GM12891 (cell line): ENCODE results near the gene AXIN2.
A peak's percentile ranks its signal among the peaks of the same experiment; 100 is the strongest.
"Not testable (repeated sequence)": the region's sequence is repeated elsewhere in the genome, so short reads cannot be mapped to it uniquely, and the experiment has no call there.

Experiments
- DNase-seq: peaks from one replicate; pipeline ENCODE4 v3.0.0; 2011; ENCODE audit warnings: low spot score; ENCODE audit not compliant: insufficient read length
- FAIRE-seq: peaks from 2 replicates; lab custom pipeline; 2011; peaks lifted over from hg19 to GRCh38; lab: Jason Lieb, UNC
- PAX5 ChIP-seq: IDR thresholded peaks from 2 replicates; pipeline ENCODE4 v1.6.1; 2011; ENCODE audit warnings: low read length, moderate library complexity, mild to moderate bottlenecking; ENCODE audit not compliant: insufficient read depth, severe bottlenecking
- POLR2A ChIP-seq: IDR thresholded peaks from 2 replicates; pipeline ENCODE4 v1.6.1; 2011; ENCODE audit warnings: low read depth, low read length, control low read depth
- POLR2AphosphoS5 ChIP-seq: IDR thresholded peaks from 2 replicates; pipeline ENCODE4 v1.6.1; 2011; ENCODE audit warnings: low read depth, low read length, control low read depth
- POU2F2 ChIP-seq: IDR thresholded peaks from 2 replicates; pipeline ENCODE4 v1.6.1; 2011; ENCODE audit warnings: low read depth, mild to moderate bottlenecking, control low read depth, low read length, moderate library complexity
- SPI1 ChIP-seq: IDR thresholded peaks from 2 replicates; pipeline ENCODE4 v1.6.1; 2011; ENCODE audit warnings: low read depth, low read length, control low read depth
- TAF1 ChIP-seq: IDR thresholded peaks from 2 replicates; pipeline ENCODE4 v1.6.1; 2011; ENCODE audit warnings: low read depth, low read length, control low read depth

Gene AXIN2

GRCh38 chr17:65511316-65511715 is 50.1 kb downstream of the AXIN2 start:
- no peak for FAIRE-seq

DNA sequence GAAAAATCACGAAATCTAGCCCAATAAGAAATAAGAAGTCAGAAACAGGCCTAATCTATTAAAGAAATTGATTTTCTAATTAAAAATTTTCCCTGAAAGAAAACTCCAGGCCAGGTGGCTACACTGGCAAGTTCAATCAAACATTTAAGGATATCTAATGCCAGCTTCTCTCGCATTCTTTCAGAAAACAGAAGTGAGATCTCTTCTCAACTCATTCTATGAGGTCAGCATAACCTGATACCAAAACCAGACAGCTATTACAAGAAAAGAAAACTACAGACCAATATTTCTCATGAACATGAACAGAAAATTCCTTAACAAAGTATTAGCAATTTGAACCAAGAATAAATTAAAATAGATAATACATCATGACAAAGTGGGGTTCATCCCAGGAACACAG is 52.4 kb downstream of the AXIN2 start:
- DNase-seq (no peak), FAIRE-seq (peak; percentile 20)
- TF ChIP-seq SPI1 (peak; percentile 87), TAF1 (no peak)

More at GRCh38 chr17:65511316-65511715, 50.1 kb downstream of the AXIN2 start:
- TF ChIP-seq POLR2A = no peak
- TF ChIP-seq POLR2AphosphoS5 = no peak
- TF ChIP-seq SPI1 = no peak
- no peak for TF ChIP-seq TAF1
- no peak for TF ChIP-seq POU2F2
- no peak for TF ChIP-seq PAX5
- DNase-seq = no peak

DNA sequence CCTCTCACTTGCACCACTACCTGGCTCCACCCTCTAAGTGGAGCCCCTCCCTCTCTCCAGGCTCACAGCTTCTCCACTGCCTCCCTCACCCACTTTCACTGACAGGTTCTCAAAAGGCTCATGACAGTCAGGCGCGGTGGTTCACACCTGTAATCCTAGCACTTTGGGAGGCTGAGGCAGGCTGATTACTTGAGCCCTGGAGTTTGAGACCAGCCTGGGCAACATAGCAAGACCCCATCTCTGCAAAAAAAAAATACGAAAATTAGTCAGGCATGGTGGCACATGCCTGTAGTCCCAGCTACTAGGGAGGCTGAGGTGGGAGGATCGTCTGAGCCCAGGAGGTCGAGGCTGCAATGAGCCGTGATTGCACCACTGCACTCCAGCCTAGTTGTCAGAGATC is 56.8 kb downstream of the AXIN2 start:
- DNase-seq, FAIRE-seq: not testable (repeated sequence)

GRCh38 chr17:65504141-65504540 is 57.3 kb downstream of the AXIN2 start:
- FAIRE-seq = no peak
- DNase-seq = no peak
- TF ChIP-seq POLR2AphosphoS5 (no peak), PAX5 (no peak), POU2F2 (no peak), SPI1 (no peak), TAF1 (no peak), POLR2A (no peak)

- no peak for DNase-seq
- TF ChIP-seq POU2F2 (no peak), PAX5 (no peak), TAF1 (no peak), SPI1 (no peak), POLR2AphosphoS5 (no peak), POLR2A (no peak)
- no peak for FAIRE-seq
These were observed 57.9 kb downstream of the AXIN2 start for GRCh38 chr17:65503557-65503956.

DNA sequence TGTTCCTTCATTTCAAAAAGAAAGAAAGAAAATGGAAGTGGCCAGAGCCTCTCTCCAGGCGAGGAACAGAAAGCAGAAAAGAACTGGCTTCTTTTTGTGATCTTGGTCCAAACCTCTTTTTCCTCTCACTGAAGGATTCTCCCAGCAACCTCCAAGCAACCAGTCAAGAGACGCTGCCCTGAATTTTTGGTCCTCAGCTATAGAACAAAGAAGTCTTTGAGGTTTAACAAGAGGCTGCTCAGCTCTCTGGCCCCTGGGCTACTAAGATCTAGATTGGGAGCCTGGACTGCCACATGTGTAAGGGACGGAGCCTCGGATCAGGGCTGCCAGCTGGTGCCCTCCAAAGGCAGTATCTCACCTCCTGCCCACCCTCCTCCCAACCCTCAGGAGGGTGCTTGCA is 62.6 kb downstream of the AXIN2 start:
- FAIRE-seq (no peak), DNase-seq (no peak)
- TF ChIP-seq PAX5 (no peak), TAF1 (no peak), POU2F2 (no peak), POLR2AphosphoS5 (no peak), SPI1 (no peak), POLR2A (no peak)

- FAIRE-seq = no peak
- TF ChIP-seq POLR2AphosphoS5 = no peak
These were observed 64.6 kb downstream of the AXIN2 start for GRCh38 chr17:65496801-65497200.

DNA sequence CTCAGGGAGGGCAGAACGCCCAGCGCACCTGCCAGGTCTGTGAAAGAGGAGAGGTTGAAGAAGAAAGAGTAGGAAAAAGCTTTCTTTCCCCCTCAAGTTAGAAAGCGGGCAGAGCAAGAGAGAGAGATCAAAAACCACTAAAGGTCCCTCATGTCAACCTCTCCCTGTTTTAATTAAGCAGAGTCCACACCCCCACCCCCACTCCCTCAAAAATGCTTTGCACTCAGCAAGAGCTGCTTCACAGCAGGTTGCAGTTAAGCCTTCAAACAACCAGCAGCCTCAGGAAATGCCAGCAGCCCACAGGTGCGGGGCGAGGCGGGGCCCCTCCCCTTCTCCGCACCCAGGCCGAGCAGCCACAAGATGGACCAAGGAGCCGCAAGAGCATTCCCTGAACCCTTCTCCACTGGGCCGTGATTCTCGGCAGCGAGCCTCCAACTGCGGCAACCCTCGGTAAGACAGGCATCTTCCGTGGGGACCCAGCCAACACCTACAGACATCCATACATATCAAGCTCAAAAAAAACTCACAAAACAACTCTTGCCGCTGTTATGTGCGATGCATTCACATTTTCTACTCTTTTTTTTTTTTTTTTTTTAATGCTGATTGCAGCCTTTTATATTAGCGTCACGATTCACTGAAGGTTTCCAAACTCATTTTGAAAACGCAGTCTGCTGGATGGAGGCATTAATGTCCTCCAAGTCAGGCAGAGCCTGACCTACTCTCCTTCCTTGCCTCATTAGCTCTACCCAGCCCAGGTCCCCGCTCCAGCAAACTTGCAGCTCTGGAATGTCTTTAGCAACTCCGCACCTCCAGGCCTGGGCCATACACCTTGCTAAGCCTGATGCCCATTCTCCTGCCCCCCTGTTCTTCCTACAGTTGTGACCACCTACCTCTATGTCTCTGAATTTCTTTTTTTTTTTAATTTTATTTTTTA is 66.1 kb downstream of the AXIN2 start:
- DNase-seq = no peak
- no peak for FAIRE-seq
- TF ChIP-seq PAX5 (no peak), POLR2A (no peak), SPI1 (no peak), TAF1 (no peak), POU2F2 (no peak), POLR2AphosphoS5 (no peak)

More at GRCh38 chr17:65496801-65497200, 64.6 kb downstream of the AXIN2 start:
- DNase-seq = no peak

DNA sequence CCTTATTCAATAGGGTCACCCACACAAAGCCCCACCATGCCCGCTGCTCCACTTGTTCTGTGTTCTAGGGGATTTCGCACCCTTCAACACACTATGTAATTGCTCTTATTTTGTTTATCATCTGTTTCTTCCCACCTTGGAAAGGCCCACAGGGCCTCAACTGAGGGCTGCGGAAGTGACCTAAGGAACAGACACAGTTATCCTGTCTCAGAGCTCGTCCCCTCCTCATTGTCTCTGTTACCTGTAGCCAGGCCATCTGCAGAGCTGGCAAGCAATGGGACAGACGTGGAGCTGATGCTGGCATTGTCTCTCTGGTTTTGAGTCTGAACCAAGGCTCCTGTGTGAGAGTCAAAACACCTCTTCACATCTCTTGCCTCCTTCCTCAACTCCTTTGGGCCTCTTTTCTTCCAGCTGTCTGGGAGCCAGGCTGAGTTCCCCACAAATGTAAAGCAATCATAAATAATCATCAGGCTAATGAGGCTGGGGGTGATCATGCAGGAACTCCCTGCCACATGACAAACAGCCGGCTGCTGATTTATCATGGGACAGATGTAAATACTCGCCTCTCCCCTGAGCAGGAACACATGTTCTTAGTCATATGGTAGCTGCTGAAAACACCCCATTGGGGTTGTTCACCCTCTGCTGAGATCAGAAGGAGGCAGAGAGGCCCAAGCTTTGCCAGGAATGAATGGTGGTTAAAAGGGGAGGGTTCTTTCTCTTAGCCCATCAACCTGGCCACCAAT is 71.9 kb downstream of the AXIN2 start:
- TF ChIP-seq POLR2AphosphoS5 (no peak), POLR2A (no peak), TAF1 (no peak), POU2F2 (no peak)
- DNase-seq (no peak), FAIRE-seq (no peak)

DNA sequence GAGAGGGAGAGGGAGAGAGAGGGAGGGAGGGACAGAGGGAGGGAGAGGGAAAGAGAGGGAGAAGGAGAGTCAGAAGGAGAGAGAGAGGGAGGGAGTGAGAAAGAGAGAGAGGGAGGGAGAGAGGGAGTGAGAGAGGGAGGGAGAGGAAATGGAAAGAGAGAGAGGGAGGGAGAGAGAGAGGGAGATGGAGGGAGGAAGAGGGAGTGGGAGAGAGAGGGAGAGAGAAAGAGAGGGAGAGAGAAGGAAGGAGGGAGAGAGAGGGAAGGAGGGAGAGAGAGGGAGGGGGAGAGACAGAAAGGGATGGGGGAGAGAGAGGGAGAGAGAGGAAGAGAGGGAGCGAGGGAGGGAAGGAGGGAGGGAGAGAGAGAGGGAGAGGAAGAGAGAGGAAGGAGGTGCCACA is 72.8 kb downstream of the AXIN2 start:
- TF ChIP-seq TAF1 = no peak
- TF ChIP-seq POU2F2 = no peak
- TF ChIP-seq POLR2AphosphoS5 = no peak
- no peak for TF ChIP-seq POLR2A
- TF ChIP-seq SPI1 = no peak
- no peak for TF ChIP-seq PAX5
- DNase-seq = no peak
- no peak for FAIRE-seq

- TF ChIP-seq SPI1 (no peak), POLR2AphosphoS5 (no peak), POU2F2 (no peak), TAF1 (no peak), PAX5 (no peak), POLR2A (no peak)
- DNase-seq = no peak
- no peak for FAIRE-seq
These were observed 73.5 kb downstream of the AXIN2 start for GRCh38 chr17:65487990-65488389.
